Fibroblast of lung (primary cell): ENCODE measurements around the gene NXN. TPM values are rescaled to one million over a fixed set of nuclear protein-coding genes. Genes with fewer than 3 reads are reported as not detected.
"Not testable (repeated sequence)": the region's sequence is repeated elsewhere in the genome, so short reads cannot be mapped to it uniquely, and the experiment has no call there.

Experiments
- DNase-seq, 2 donors: peaks; one replicate each; pipeline versions ENCODE4 v3.0.0 to v3.0.0-alpha.2; 2010; ENCODE audit warnings: low read depth in 2 of 2
- H2AFZ ChIP-seq: 2 replicates; pipeline ENCODE4 v1.5.1; 2012; ENCODE audit warnings: low read length, control low read depth, inconsistent platforms
- H3K27ac ChIP-seq: 2 replicates; pipeline ENCODE4 v1.5.1; 2011; ENCODE audit warnings: low read length, control low read depth; ENCODE audit not compliant: insufficient read depth
- H3K27me3 ChIP-seq: 2 replicates; pipeline ENCODE4 v1.5.1; 2011; ENCODE audit warnings: mild to moderate bottlenecking, low read length; ENCODE audit not compliant: control insufficient read depth, insufficient read depth
- H3K36me3 ChIP-seq: 2 replicates; pipeline ENCODE4 v1.5.1; 2011; ENCODE audit warnings: low read length; ENCODE audit not compliant: control insufficient read depth, insufficient read depth
- H3K4me1 ChIP-seq: 2 replicates; pipeline ENCODE4 v1.5.1; 2011; ENCODE audit warnings: low read length; ENCODE audit not compliant: control insufficient read depth, insufficient read depth; ENCODE audit errors: extremely low read depth
- H3K4me2 ChIP-seq: 2 replicates; pipeline ENCODE4 v1.5.1; 2011; ENCODE audit warnings: low read length, control low read depth; ENCODE audit not compliant: insufficient read depth; ENCODE audit errors: extremely low read depth
- H3K4me3 ChIP-seq, 4 experiments: fragments of 200-600 bp in 1 of 4; sonication (generic) in 1 of 4; replicated peaks in 1 of 4; 2 replicates each; pipeline ENCODE4 v1.5.1; 2011 to 2016; ENCODE audit warnings: low read length in 4 of 4, low read depth in 3 of 4, mild to moderate bottlenecking in 3 of 4, control low read depth in 2 of 4, inconsistent platforms in 1 of 4, mixed read lengths in 1 of 4; ENCODE audit not compliant: insufficient read depth in 1 of 4; ENCODE audit errors: control extremely low read depth in 1 of 4
- H3K79me2 ChIP-seq: 2 replicates; pipeline ENCODE4 v1.5.1; 2012; ENCODE audit warnings: mild to moderate bottlenecking, low read length, inconsistent platforms; ENCODE audit not compliant: control insufficient read depth, insufficient read depth
- H3K9ac ChIP-seq: 2 replicates; pipeline ENCODE4 v1.5.1; 2011; ENCODE audit warnings: mild to moderate bottlenecking, low read length, control low read depth; ENCODE audit not compliant: insufficient read depth
- H3K9me3 ChIP-seq: 2 replicates; pipeline ENCODE4 v1.5.1; 2012; ENCODE audit warnings: low read depth, low read length; ENCODE audit not compliant: control insufficient read depth, insufficient read depth
- H4K20me1 ChIP-seq: 2 replicates; pipeline ENCODE4 v1.5.1; 2011; ENCODE audit warnings: low read length; ENCODE audit not compliant: control insufficient read depth, insufficient read depth; ENCODE audit errors: extremely low read depth
- CTCF ChIP-seq, 2 donors: IDR thresholded peaks in 1 of 2; conservative IDR thresholded peaks in 1 of 2; 1 replicate in 1 of 2; 2 replicates in 1 of 2; pipeline ENCODE4 v1.5.1; 2011 to 2012; ENCODE audit warnings: low read length in 2 of 2, control low read depth in 1 of 2, inconsistent platforms in 1 of 2, low read depth in 1 of 2, mild to moderate bottlenecking in 1 of 2
- EZH2 ChIP-seq: IDR thresholded peaks from 2 replicates; pipeline ENCODE4 v1.5.1; 2012; ENCODE audit warnings: low read length, control low read depth, mild to moderate bottlenecking; ENCODE audit errors: missing control alignments
- polyA plus RNA-seq, 2 donors: library from polyadenylated mRNA; depleted of rRNA in 1 of 2; stranded (reverse) in 1 of 2; unstranded in 1 of 2; fragments of >200 nt; gene quantifications; 2 replicates each; pipeline ENCODE4 v1.2.1, GENCODE V29; 2011 to 2012; ENCODE audit warnings: missing spikeins in 1 of 2
- total RNA-seq: library from RNA; depleted of rRNA; stranded (reverse); fragments of >200 nt; gene quantifications from 2 replicates; pipeline ENCODE4 v1.2.1, GENCODE V29; 2014

Gene NXN
- total and polyA plus RNA-seq, 2 donors (not counting 1 experiment from before 2014, with no cell fraction given) = 38.5 to 53.8 TPM

- no peaks in the 10 kb centered on the region for H3K79me2 ChIP-seq
- DNase-seq = no peak
- no peak overlapping the region for H3K4me2 ChIP-seq
- H3K9me3 ChIP-seq = no peaks in the 10 kb centered on the region
- H3K27ac ChIP-seq = no peak overlapping the region
- peaks cover 23% of the 10 kb centered on the region for H3K4me1 ChIP-seq
- H2AFZ ChIP-seq = no peak overlapping the region
- H3K36me3 ChIP-seq = peaks cover 2% of the 10 kb centered on the region
- H3K9ac ChIP-seq = no peak overlapping the region
- no peaks in the 10 kb centered on the region for H3K27me3 ChIP-seq
- TF ChIP-seq CTCF (conservative IDR thresholded peaks at IDR 0.05 in 1 of 2, IDR thresholded peaks at IDR 0.05 in 1 of 2; ENCODE audit: low read depth in 1 of 2, low read length in 2 of 2) (no peak), EZH2 (no peak)
- no peak overlapping the region for H3K4me3 ChIP-seq
- no peaks in the 10 kb centered on the region for H4K20me1 ChIP-seq
Measured at GRCh38 chr17:924711-925475, 54.7 kb downstream of the NXN start.

GRCh38 chr17:924306-924705 is 55.3 kb downstream of the NXN start:
- not testable (repeated sequence) for H3K36me3 ChIP-seq, DNase-seq, H4K20me1 ChIP-seq, H3K4me3 ChIP-seq, H3K27ac ChIP-seq, H3K4me2 ChIP-seq, H2AFZ ChIP-seq, H3K79me2 ChIP-seq, H3K27me3 ChIP-seq, H3K9ac ChIP-seq, H3K9me3 ChIP-seq
- H3K4me1 ChIP-seq = peaks cover 19% of the 10 kb centered on the region

DNA sequence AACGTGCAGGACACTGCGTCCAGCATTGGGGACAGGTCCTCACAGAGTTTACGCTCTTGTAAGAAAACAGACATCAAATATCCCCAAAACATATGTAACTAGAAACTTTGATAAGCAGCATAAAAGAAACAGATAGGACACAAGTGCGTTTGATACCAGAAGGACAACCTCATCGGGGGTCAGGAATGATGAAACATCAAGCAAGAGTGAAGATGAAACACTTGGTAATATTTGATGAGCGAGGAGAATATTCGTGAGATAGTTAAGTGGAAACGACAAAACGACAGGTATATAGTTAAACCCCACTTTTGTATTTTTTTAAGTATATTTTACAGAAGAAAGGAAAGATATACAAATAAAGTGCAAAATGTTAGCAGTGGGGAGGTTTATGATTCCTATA is 55.9 kb downstream of the NXN start:
- Histone ChIP-seq H3K79me2 (no peaks in the 10 kb centered on the region), H2AFZ (no peak overlapping the region), H3K9ac (no peak overlapping the region), H3K4me1 (peaks cover 12% of the 10 kb centered on the region), H3K36me3 (no peaks in the 10 kb centered on the region), H3K27ac (no peak overlapping the region), H3K4me3 (no peak overlapping the region), H3K27me3 (no peaks in the 10 kb centered on the region), H4K20me1 (no peaks in the 10 kb centered on the region), H3K4me2 (no peak overlapping the region), H3K9me3 (no peaks in the 10 kb centered on the region)
- TF ChIP-seq EZH2 = no peak
- no peak for TF ChIP-seq CTCF (conservative IDR thresholded peaks at IDR 0.05 in 1 of 2, IDR thresholded peaks at IDR 0.05 in 1 of 2; ENCODE audit: low read depth in 1 of 2, low read length in 2 of 2)
- DNase-seq = no peak
